Hindlimb muscle (tissue), 1 donor: ENCODE data around the gene DBN1. TPM values are rescaled to one million over a fixed set of nuclear protein-coding genes. Genes with fewer than 3 reads are reported as not detected.

ENCODE experiments used
- DNase-seq: peaks from one replicate; pipeline ENCODE4 v3.0.0-alpha.2; 2013
- polyA plus RNA-seq: library from polyadenylated mRNA; unstranded; fragments of 120-200 nt; gene quantifications from one replicate; pipeline ENCODE4 v1.2.1, GENCODE V29; 2013; ENCODE audit not compliant: insufficient read length

DBN1 gene
- polyA plus RNA-seq, 1 donor = 280 TPM

DNA sequence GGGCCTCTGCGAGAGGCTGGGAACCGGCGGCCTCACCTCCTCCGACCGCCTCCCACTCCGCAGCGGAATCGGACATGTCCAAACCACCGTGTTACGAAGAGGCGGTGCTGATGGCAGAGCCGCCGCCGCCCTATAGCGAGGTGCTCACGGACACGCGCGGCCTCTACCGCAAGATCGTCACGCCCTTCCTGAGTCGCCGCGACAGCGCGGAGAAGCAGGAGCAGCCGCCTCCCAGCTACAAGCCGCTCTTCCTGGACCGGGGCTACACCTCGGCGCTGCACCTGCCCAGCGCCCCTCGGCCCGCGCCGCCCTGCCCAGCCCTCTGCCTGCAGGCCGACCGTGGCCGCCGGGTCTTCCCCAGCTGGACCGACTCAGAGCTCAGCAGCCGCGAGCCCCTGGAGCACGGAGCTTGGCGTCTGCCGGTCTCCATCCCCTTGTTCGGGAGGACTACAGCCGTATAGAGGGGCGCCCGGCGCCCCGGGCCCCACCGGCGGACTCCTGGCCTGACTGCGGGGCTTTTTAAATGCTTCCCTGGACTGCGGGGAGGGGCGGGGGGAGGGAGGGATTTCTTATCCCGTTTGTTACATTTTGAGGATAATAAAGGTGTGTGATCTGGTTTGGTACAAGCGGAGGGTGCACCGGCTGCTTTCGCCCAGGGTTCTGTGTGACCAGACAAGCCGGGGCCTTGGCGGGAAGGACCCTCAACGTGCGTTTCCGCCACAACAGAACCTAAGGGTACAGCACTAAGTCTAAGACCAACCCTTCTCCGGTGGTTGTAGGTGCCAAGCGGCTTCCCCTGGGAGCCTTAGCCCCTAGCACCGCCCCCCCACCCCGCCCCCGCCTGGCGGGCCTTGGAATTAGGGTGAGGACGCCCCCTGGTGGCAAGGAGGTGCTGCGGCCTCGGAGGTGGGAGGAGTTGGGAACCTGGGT is 17.5 kb downstream of the DBN1 start:
- peak; percentile 90 for DNase-seq

DNA sequence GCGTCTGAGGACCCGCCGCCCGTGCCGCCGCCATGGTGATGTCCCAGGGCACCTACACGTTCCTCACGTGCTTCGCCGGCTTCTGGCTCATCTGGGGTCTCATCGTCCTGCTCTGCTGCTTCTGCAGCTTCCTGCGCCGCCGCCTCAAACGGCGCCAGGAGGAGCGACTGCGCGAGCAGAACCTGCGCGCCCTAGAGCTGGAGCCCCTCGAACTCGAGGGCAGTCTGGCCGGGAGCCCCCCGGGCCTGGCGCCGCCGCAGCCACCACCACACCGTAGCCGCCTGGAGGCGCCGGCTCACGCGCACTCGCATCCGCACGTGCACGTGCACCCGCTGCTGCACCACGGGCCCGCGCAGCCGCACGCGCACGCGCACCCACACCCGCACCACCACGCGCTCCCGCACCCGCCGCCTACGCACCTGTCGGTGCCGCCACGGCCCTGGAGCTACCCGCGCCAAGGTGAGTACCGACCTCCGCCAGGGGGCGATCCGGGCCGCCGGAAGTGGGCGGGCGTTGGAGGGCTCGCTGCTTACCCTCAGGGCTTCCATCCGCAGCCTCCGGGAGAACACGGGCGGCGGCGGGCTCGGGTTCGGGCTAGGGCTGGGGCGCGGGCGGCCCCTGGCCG is 18.3 kb downstream of the DBN1 start:
- no peak for DNase-seq

DNA sequence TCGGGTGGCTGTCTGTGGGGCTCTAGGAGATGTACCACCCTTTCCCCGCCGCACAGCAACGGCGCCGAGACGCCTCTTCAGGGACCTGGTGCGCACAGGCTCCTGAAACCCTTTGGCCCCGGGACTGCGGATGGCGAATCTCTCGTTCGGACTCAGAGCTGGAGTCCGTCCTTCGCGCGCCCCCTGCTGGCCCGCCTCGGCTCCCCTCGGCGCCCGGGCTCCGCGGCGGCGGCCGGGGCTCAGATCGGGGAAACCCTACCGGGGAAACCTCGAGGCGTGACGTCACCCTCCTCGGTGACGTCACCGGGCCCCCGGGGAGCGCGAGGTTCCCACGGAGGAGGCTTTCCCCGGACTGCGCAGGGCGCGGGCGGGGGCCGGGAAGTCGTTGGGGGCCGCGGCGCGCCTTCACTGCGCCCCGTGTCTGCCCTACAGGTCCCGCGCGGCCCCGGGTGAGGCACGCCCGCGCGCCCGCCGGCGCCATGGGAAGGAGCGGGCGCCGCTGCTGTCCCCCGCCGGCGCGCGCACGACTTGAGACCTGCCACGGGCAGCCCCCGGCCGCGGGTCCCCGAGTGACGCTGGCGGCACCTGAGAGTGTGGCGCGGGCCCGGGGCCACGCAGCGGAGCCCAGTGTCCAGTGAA is 18.9 kb downstream of the DBN1 start:
- DNase-seq = peak; percentile 93

DNA sequence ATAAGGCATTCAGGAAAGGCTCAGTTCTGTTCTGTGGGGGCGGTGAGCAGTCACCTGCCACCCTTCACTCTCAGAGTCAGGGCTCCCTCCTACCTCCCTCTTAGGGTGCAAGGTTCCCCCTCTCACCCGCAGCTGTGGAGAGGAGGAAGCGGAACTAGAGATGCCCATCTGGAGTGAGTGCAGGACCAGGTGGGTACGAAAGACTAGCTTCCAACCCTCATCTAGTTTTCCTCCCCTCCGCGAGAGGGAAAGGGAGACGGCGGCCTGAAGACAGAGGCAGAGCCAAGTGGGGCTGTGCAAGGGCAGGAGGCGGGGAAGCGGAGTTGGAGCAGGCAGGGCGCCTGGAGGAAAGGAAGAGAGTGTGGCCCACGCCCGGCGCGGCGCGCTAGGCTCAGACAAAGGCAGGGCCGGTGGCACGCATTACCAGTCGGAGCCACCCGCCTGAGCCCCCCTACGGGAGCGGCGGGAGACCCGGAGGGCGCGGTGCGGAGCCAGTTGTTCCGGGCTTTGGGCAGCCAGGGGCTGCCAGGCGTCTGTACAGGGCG is 19.5 kb downstream of the DBN1 start:
- no peak for DNase-seq

DNA sequence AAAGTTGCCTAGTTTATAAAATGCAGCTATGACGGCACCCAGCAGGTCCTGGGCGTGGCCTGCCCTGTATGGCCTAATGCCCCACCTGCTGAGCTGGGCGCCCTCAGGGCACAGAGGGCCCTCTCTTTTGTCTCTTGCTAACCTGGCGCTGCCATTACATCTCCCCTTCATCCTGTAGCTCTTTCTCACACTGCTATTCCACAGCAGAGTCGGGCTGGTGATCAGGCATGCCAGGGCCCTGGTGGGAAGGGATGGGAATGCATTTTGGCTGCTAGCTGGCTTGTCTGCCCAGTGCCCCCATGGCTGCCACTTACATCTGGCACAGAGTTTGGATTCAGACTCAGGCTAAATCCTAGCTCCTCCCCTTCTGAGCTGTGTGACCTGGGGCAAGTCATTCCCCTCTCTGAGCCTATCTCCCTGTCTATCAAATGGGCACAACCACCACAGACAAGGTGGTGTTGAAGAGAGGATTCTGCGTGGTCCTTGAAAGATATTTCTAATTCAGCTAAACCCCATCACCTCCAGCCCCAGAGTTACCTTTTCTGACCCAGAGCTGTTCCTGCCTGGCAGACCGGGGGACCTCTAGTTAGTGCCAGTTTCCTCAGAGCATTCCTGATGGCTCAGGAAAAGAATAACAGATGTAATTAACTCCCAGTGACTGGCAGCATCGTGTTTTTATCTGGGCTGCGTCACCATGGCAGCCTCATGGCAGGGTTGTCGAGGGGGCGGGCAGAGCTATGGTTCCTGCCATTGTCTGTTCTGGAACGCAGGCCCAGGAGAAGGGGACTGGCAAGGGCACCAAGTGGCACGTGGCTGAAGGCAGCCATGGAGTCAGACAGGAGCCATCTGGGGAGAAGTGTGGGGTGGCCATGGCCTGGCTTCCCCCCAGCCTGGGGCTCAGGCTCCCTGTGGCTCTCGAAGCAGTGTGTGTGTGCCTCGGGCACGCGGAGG is 20.5 kb downstream of the DBN1 start:
- no peak for DNase-seq

DNA sequence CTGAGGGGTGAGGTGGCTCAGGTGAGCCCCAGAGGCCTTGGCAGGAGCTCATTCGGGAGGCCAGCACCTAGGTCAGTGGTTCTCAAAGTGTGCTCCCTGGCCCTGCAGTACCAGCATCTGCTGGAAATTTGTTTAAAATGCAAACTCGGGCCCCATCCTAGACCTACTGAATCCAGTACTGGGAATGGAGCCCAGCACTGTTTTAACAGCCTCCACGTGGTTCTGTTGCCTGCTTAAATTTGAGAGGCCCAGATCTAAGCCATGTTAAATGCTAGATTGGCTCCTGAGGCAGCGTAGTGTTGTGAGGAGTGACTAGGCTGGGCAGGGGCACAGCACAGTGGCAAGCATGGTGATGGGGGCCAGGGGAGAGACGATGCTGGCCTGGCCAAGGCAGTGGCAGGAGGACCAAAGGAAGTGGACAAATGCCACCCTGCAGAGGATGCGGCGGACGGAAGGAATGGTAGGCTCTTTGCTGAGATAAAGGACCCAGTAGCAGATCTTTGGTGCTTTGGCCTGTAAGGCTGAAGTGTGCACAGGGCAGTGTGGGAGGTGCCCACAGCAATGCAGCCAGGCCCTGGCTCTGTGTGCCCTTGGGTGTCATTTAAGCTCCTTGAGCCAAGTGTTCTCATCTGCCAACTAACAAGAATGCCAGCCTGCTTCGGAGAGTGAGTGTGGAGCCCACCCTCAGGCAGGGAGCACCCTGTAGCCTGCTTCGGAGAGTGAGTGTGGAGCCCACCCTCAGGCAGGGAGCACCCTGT is 22.6 kb downstream of the DBN1 start:
- DNase-seq = no peak

DNA sequence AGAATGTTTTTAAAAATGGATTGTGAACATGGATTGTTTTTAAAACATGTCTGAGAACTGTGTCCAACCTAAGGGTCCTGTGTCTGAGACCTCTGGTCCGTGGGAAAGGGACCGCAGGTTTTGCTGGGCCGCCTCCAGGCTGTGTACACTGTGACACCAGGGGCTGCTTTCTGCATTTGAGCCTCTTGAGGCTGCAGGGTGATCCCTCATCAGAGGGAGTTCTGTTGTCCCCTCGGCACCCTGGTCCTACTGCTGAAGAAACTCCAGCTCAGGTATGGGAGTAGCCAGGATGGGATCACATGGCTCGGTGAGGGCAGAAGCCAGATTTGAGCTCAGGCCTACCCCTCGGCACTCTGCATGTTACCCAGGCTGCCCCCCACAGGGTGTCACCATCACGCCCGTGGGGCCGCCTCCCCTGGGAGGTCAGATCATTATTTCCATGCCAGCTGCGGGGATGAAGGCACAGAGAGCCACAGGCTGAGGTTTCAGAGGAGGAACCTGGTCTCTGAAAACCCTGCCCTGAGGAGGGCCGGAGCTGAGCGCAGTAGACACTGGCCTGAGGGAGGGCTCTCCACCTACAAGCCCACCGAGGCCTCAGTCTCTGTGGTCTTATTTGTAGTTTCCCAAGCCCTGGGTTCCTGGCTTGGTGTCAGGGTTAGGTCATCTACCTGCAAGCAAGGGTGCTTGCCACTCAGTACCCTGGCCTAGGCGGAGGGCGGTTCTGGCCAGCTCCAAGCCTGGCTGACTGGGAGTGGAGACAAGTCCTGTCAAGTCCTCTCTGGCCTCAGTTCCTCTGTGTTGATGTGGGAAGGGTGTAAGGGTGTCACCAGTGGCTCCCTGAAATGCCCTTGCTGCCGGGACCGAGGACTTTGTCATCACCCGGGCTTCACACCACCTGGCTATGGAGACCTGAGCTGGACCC is 24.0 kb downstream of the DBN1 start:
- DNase-seq = no peak

DNA sequence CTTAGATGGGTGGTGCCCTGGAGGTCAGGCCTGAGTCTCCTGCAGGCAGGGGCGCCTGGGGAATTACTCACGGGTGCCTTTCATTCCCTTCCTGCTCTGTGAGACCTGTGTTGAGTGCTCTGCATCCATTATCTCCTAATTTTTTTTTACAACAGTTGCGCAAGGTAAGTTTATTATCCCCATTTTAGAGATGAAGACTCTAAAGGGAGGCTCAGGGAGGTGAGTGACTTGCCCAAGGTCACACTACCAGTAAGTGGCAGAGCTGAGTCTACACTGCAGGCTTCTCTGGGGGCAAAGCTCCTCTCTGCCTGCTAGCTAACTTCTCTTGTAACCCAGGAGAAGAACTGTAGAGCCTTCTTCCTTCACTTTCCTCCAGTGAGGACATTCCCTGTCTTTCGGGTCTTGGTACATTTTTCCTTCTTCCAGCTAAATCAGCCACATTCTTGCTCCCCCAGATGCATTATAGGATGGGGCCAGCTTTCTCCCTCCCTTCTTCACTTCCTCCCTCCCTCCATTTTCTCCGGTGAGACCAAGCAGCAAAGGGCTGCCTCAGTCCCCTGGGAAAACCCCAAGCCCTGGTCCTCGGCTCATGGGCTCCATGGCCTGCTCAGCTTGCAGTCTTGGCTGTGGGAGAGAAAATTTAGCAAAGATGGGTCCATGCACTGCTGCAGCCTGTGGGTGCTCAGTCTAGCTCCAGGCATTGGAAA is 25.0 kb downstream of the DBN1 start:
- no peak for DNase-seq

DNA sequence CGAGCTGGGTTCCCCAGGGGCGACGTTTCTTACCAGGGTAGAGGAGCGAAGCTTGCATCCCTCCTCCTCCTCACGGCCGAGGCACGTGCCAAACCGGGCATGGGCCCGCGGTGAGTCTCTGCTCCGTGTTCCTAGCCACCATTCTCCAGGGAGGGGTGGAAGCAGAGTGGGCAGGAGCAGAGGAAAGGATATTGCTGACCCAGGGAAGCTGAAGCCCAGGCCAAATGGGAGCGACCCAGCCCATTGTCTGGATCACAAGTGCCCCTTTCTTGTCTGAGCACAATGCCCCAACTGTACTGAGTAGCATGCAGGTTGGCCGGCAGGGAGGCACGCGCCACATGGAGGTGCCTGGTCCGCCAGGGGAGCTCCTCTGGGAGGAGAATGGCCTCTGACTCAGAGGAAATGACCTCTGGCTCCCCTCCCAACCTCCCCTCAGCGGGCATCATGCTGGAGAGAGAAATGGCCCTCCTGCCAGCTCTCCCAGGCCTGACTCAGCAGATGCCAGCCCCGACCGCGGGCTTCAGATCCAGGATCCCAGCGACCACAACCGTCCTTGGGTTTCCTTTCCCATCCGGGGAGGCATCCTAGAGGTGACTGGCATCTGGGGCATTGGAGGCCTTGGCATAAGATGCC is 25.7 kb downstream of the DBN1 start:
- DNase-seq = no peak

DNA sequence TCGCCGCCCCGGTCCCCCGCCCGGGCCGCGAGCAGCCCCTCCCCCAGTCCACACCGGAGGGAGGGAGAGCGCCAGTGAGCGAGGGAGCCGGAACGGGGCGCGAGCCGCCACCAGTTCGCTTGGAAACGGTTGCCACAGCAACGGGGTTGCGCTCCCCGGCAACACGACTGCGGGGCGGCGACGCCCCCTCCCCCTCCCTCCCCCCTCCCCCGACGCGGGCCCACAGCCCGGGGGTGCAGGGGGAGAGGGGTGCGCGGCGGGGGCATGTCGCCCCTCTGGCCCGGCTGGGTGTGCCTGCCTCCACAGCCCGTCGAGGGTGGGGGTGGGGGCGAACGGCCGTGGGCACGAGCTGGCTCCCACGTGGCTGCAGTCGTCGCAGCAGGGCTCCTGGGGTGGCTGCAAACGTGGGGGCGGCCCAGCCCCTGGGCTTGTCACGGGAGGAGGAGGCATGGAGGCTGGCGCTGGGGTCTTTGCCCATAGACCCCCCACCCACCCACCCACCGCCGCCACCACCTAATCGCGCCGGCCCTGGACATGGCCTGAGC is 26.3 kb downstream of the DBN1 start:
- DNase-seq = no peak

DNA sequence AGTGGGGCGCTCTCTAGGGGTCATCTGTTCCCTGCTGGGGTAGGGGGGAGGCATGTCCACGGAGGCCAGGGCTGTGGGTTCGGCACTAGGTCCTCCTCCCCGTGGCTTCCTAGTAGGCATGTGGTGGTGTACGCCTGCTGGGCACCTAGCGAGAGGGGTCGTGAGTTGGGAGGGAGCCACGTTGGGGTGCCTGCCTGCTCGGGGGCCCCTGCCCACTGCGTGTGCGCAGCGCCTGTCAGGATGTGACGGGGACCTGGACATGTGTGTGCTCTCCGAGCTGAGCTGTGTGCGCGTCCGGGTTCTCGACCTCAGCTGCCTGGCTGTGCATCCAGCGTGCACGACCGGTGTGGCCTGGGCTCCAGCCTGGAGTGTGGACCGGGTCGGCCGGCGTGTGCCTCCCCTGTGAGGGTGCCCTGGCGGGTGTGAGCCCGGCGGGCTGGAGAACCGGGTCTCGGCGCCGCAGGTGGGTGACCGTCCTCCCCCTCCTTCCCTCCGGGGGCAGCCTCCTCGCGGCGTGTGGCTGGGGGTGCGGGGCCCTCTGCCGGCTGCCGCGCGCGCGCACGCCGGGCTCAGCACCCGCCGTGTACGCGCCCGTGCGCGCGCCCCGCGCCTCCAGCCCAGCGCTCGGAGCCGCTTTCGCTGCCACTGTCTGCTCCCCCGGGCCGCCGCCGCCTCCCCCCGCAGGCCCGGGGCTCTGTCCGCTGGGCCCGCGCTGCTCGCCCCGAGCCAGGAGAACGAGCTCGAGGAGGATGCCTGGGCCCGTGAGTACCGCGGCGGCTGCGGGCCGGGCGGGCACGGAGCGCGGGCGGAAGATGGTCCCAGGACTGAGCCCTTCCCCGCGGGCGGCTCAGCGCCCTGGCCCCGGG is 27.0 kb downstream of the DBN1 start, which contains the start of gene PRR7:
Gene PRR7 (plus strand): TSS at position 615 of the 866 bp plus-strand sequence. CDS start 8,254 bp downstream, outside the sequence.
- peak; percentile 82 for DNase-seq

DNA sequence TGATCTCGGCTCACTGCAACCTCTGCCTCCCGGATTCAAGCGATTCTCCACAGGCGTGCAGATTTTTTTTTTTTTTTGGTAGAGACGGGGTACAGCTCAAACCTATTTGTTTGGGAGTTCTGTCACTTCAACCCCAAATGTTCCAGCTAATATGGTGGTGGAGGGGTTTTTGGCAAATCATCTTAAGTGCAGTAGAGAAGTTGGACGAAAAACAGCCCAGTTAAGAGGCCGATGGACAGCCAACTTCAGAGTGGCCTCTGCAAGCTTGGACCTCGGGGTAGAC is 27.6 kb downstream of the DBN1 start:
- DNase-seq = no peak

DNA sequence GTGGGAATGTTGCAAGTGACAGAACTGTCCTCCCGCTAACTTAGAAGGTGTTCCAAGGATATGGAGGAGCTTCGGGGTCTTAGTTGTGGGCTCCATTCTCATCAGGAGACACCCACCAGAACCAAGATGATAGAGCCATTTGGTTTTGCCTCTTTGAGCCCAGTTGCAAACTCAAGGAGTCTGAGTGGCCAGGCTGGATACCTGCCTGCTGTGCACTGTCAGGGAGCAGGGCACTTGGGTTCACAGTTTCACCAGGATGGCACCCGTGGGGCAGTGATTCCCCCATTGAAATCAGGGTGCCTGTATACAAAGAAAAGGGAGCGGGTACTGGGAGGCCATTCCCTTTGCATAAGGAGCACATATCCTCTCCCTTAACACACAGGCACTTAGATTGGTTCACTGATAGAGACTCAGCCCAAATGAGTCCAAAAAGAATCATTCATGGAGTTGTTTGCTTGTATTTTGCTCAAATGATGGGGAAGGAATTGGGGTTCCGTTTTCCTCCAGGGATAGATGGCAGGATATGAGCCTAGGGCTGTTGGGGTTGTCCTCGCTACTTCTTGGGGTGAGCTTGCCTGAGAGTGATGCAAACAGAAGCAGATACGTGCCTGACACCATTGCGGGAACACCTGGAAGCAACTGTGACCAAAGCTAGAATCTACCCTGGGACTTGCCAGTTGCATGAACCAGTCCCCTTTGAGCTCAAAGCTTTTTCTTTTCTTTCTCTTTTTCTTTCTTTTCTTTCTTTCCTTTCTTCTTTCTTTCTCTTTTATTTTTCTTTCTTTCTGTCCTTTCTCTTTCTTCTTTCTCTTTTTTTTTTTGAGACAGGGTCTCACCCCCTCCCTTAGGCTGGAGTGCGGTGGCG is 28.1 kb downstream of the DBN1 start:
- no peak for DNase-seq

DNA sequence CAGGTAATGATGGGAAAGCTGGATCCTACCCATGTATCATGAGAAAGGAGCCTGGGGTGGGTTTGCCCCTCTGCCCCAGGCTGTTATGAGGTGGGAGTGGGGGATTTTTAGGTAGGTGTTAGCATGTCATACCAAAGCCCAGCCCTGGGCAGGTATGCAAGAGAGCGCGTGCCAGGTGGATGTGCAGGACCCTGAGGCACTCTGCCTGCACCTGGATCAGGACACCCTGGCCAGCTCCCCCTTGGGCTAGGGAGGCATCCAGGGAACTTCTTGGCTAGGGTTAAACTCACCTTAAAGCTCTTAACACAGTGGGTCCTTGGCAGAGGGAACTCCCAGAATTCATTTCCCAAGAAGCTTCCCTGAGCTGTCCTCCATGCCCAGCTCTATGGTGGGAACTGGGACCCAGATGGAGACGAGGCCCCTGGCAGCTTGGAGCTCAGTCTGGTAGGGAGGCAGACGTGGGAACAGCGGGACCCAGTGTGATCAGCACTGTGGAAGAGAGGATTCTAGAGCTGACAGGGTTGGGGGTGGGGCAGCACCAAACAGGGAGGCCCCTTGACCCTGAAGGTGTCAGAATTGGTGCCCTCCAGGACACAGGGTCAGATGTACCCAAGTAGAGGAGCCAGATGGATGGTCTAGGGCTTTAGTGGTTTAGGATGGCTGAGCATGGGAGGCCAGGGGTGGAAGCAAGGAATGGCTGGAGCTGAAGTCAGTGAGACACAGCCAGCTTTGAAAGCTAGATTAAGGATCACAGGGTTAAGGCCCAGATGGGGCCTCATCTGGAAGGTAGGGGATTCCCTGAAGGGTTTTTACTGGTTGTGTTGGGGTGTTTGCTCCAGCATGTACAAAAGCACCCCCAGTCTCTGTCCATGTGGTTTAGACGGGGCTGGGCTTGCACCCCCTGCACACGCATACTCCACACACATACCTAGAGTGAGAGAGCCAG is 29.1 kb downstream of the DBN1 start:
- no peak for DNase-seq
